Panc1 (cell line): ENCODE measurements around the gene MLEC. TPM values are rescaled to one million over a fixed set of nuclear protein-coding genes. Genes with fewer than 3 reads are reported as not detected.

Experiments
- ATAC-seq: fragments of 200-7000 bp; cut with Tn5 transposase; 2 replicates; pipeline ENCODE4 v1.9.1; 2020; ENCODE audit warnings: mild to moderate bottlenecking, moderate library complexity
- BruUV-seq: library from RNA; stranded (reverse); fragments of 400-500 nt; replicated peaks from 2 replicates; lab custom pipeline; 2021; lab: Mats Ljungman, UMichigan
- CTCF ChIA-PET: fragments of 300-600 bp; sonication (Branson Sonifier 250); formaldehyde crosslinking; loops from one replicate; lab custom pipeline; 2022; ENCODE audit warnings: antibody characterized with exemption; lab: Charles Lee
- POLR2A ChIA-PET: fragments of 300-600 bp; sonication (Branson Sonifier 250); formaldehyde crosslinking; loops from one replicate; lab custom pipeline; 2022; ENCODE audit warnings: antibody characterized with exemption; lab: Charles Lee
- DNase-seq: peaks from one replicate; pipeline ENCODE4 v3.0.0-alpha.2; 2010; ENCODE audit warnings: low read depth, low spot score
- H3K27ac ChIP-seq: 2 replicates; pipeline ENCODE4 v1.5.1; 2011; ENCODE audit warnings: mild to moderate bottlenecking, low read length, inconsistent platforms
- H3K27me3 ChIP-seq: fragments of 200-500 bp; sonication (Bioruptor generic); 2 replicates; pipeline ENCODE4 v1.6.0; 2014; ENCODE audit warnings: low read length, inconsistent platforms; ENCODE audit not compliant: control insufficient read depth, insufficient read depth
- H3K36me3 ChIP-seq: fragments of 200-500 bp; sonication (Bioruptor generic); 2 replicates; pipeline ENCODE4 v1.5.1; 2014; ENCODE audit warnings: inconsistent platforms, mild to moderate bottlenecking, low read length, moderate library complexity; ENCODE audit not compliant: control insufficient read depth, insufficient read depth
- H3K4me1 ChIP-seq: 2 replicates; pipeline ENCODE4 v1.5.1; 2011; ENCODE audit warnings: inconsistent platforms, mild to moderate bottlenecking, low read length, moderate library complexity; ENCODE audit not compliant: control insufficient read depth, insufficient read depth
- H3K4me3 ChIP-seq, 2 experiments: 2 replicates each; pipeline ENCODE4 v1.5.1; 2011 to 2012; ENCODE audit warnings: low read depth in 2 of 2, low read length in 2 of 2, mild to moderate bottlenecking in 2 of 2, inconsistent platforms in 1 of 2, moderate library complexity in 1 of 2
- H3K9me3 ChIP-seq: fragments of 200-500 bp; sonication (Bioruptor generic); 2 replicates; pipeline ENCODE4 v1.5.1; 2014; ENCODE audit warnings: low read depth, mild to moderate bottlenecking, inconsistent platforms, low read length, moderate library complexity; ENCODE audit not compliant: control insufficient read depth, insufficient read depth
- POLR2AphosphoS5 ChIP-seq: IDR thresholded peaks from 2 replicates; pipeline ENCODE4 v1.6.1; 2012; ENCODE audit warnings: mild to moderate bottlenecking, low read depth, low read length, moderate library complexity
- SIN3A ChIP-seq: IDR thresholded peaks from 2 replicates; pipeline ENCODE4 v1.6.1; 2012; ENCODE audit warnings: low read depth, mild to moderate bottlenecking, low read length, moderate library complexity, borderline replicate concordance; ENCODE audit not compliant: insufficient read depth
- TCF7L2 ChIP-seq: IDR thresholded peaks from 2 replicates; pipeline ENCODE4 v1.6.1; 2011; ENCODE audit warnings: mild to moderate bottlenecking, low read depth, low read length, inconsistent platforms
- in situ Hi-C: cut with HindIII; loops from 2 replicates; pipeline ENCODE4 v1.10.0; 2016; ENCODE audit warnings: low sequenced_read_pairs, low pct_unique_long_range_greater_than_20kb
- intact Hi-C: fragments of 100-400 bp; cut with micrococcal nuclease; formaldehyde crosslinking; loops from one replicate; pipeline ENCODE4 v1.10.0; 2022; ENCODE audit not compliant: unreplicated experiment
- total RNA-seq: library from RNA; stranded (reverse); gene quantifications from one replicate; pipeline ENCODE4 v1.2.1, GENCODE V29; 2021; ENCODE audit not compliant: unreplicated experiment
- TF ChIP-seq, protein P1 (sequence below): fragments of 450-650 bp; IDR thresholded peaks from 2 replicates; pipeline ENCODE4 v1.5.1; 2017; ENCODE audit warnings: mild to moderate bottlenecking
- TF ChIP-seq, protein P2 (sequence below), 2 experiments: IDR thresholded peaks; 2 replicates each; pipeline ENCODE4 v1.6.1; 2011 to 2012; ENCODE audit warnings: low read depth in 2 of 2, control low read depth in 1 of 2, low read length in 1 of 2, mild to moderate bottlenecking in 1 of 2, moderate library complexity in 1 of 2; ENCODE audit not compliant: insufficient read depth in 1 of 2

Gene MLEC
- total RNA-seq, 1 experiment from 2014 or later: 171 TPM

DNA sequence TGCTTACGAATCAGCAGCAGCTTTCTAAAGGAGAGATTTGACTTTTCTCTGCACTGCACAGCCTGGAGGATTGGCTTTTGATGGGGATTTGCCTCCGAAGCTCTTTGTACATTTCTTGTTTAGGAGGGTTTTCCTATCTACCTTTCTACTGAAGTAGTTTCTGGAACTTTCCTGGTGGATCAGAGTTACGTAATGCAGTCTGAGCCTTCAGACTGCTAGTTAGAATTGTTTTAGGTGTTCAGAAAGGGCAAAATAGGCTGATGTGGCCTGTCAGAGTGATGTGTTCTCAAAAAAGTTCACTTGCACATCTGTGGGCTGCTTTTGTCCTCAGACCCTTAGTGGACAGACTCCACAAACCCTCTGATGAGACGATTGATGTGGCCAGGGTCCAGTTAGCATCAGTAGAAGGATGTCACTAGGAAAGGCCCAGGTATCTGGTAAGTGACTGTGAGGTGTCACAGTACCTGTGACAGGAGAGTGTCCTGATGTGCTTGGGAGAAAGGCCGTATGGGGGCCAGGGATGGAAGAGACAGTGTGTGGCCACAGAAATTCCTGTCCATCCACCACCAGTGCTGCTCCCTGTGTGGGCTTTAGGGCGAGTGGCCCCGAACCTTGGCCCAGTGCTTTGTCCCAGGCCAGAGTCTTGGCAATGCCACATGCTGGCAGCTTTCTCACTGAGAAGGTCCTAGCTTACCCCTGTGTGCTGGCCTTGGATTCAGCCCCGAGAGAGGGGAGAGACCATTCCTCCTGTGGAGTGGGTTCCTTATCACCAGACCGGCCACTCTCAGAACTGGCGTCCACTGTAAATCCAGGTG, 34.2 kb downstream of the MLEC start:
- ChIA-PET CTCF (interaction anchor here (0.7 to 0.9 kb wide), 2 partner anchors 61 to 946 kb away, joined by 3 to 7 read pairs; no protein-coding TSS in a partner anchor), POLR2A (interaction anchor here (0.6 kb wide), 1 partner anchor 39 kb away, joined by 7 read pairs; no protein-coding TSS in a partner anchor)
- BruUV-seq: no TSS peak
- TF ChIP-seq POLR2AphosphoS5 (no peak), TCF7L2 (no peak), SIN3A (no peak)
- TF ChIP-seq, protein P1, sequence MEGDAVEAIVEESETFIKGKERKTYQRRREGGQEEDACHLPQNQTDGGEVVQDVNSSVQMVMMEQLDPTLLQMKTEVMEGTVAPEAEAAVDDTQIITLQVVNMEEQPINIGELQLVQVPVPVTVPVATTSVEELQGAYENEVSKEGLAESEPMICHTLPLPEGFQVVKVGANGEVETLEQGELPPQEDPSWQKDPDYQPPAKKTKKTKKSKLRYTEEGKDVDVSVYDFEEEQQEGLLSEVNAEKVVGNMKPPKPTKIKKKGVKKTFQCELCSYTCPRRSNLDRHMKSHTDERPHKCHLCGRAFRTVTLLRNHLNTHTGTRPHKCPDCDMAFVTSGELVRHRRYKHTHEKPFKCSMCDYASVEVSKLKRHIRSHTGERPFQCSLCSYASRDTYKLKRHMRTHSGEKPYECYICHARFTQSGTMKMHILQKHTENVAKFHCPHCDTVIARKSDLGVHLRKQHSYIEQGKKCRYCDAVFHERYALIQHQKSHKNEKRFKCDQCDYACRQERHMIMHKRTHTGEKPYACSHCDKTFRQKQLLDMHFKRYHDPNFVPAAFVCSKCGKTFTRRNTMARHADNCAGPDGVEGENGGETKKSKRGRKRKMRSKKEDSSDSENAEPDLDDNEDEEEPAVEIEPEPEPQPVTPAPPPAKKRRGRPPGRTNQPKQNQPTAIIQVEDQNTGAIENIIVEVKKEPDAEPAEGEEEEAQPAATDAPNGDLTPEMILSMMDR: no peak
- TF ChIP-seq, protein P2, sequence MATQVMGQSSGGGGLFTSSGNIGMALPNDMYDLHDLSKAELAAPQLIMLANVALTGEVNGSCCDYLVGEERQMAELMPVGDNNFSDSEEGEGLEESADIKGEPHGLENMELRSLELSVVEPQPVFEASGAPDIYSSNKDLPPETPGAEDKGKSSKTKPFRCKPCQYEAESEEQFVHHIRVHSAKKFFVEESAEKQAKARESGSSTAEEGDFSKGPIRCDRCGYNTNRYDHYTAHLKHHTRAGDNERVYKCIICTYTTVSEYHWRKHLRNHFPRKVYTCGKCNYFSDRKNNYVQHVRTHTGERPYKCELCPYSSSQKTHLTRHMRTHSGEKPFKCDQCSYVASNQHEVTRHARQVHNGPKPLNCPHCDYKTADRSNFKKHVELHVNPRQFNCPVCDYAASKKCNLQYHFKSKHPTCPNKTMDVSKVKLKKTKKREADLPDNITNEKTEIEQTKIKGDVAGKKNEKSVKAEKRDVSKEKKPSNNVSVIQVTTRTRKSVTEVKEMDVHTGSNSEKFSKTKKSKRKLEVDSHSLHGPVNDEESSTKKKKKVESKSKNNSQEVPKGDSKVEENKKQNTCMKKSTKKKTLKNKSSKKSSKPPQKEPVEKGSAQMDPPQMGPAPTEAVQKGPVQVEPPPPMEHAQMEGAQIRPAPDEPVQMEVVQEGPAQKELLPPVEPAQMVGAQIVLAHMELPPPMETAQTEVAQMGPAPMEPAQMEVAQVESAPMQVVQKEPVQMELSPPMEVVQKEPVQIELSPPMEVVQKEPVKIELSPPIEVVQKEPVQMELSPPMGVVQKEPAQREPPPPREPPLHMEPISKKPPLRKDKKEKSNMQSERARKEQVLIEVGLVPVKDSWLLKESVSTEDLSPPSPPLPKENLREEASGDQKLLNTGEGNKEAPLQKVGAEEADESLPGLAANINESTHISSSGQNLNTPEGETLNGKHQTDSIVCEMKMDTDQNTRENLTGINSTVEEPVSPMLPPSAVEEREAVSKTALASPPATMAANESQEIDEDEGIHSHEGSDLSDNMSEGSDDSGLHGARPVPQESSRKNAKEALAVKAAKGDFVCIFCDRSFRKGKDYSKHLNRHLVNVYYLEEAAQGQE (IDR thresholded peaks at IDR 0.05; ENCODE audit: insufficient read depth in 1 of 2, low read depth in 2 of 2, low read length in 1 of 2): no peak
- intact Hi-C loops: no loop called here
- Histone ChIP-seq H3K4me3 (no peak overlapping the region), H3K4me1 (peaks cover 6% of the 10 kb centered on the region), H3K9me3 (no peaks in the 10 kb centered on the region), H3K36me3 (peaks cover 15% of the 10 kb centered on the region), H3K27ac (no peak overlapping the region), H3K27me3 (no peaks in the 10 kb centered on the region)
- in situ Hi-C loops: no loop called here
- ATAC-seq (no peak), DNase-seq (no peak)

DNA sequence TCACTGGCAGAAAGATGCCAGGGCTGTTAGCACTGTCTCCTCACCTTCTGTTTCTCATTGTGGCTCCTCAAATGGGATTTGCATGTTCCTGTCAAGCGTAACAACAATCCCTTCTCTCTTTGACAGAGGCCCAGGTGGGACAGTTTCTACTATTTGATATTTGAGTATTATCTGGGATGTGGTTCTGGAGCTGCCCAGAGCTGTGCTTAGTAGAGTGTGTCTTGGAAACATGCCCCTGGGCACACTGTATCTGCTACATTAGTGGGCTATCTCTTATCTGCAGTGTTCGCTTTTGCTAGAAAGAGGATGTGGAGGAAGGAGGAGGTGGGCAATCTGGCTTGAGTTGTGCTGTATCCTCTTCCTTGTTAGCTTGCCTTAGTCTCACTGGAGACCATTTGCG, 34.9 kb downstream of the MLEC start:
- CTCF ChIA-PET: no interaction called here
- POLR2A ChIA-PET: no interaction called here
- intact Hi-C loops: no loop called here

More for the DNA sequence above, 34.9 kb downstream of the MLEC start:
- Histone ChIP-seq H3K27me3 (no peaks in the 10 kb centered on the region), H3K36me3 (peaks cover 13% of the 10 kb centered on the region), H3K4me3 (no peak overlapping the region), H3K9me3 (no peaks in the 10 kb centered on the region), H3K4me1 (peaks cover 8% of the 10 kb centered on the region), H3K27ac (no peak overlapping the region)
- TF ChIP-seq, protein P1: no peak
- TF ChIP-seq, protein P2 (IDR thresholded peaks at IDR 0.05; ENCODE audit: insufficient read depth in 1 of 2, low read depth in 2 of 2, low read length in 1 of 2): no peak
- TF ChIP-seq SIN3A (no peak), TCF7L2 (no peak), POLR2AphosphoS5 (no peak)
- no peak for ATAC-seq
- in situ Hi-C loops: no loop called here
- no TSS peak for BruUV-seq
- no peak for DNase-seq
